Measurements from ENCODE around the gene ATP5ME.
"Not testable (repeated sequence)": the region's sequence is repeated elsewhere in the genome, so short reads cannot be mapped to it uniquely, and the experiment has no call there.

ATP5ME gene

GRCh38 chr4:653831-654502 lies 20.1 kb downstream of the ATP5ME start:
- DNase-seq, result no peak

DNA sequence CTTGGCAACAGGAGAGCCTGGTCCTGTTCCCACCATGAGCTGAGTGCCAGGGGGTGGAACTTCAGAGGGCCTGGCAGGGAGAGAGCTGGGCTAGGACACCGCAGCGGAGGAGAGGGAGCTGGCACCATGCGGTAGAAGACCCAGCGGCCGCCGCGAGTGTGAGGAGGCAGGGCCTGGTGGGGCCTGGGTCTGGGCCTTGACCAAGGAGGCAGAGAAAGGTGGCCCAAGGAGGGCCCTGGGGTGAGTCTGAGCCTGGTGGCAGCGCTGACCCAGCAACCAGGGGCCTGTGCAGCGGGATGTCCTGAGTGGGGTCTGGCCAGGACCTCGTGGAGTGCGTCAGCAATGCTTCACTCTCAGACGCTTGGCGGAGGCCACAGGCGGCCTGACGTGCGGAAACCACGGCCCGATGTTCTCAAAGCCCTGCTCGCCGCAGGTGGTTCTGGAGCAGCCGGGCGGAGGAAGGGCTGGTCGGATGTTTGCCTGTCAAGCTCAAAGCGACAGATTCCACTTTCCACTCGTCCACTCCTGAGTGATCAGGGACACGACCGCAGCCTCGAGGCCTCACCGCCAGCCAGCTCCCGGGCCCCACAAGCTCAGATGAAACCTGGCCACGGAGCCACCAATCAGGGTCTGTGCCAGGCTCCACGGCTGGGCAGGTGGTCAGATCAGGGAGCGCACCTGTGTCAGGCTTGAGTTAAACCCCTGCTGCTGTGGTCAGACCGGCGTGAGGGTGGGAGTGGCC lies 20.8 kb downstream of the ATP5ME start:
- no peak for DNase-seq

DNA sequence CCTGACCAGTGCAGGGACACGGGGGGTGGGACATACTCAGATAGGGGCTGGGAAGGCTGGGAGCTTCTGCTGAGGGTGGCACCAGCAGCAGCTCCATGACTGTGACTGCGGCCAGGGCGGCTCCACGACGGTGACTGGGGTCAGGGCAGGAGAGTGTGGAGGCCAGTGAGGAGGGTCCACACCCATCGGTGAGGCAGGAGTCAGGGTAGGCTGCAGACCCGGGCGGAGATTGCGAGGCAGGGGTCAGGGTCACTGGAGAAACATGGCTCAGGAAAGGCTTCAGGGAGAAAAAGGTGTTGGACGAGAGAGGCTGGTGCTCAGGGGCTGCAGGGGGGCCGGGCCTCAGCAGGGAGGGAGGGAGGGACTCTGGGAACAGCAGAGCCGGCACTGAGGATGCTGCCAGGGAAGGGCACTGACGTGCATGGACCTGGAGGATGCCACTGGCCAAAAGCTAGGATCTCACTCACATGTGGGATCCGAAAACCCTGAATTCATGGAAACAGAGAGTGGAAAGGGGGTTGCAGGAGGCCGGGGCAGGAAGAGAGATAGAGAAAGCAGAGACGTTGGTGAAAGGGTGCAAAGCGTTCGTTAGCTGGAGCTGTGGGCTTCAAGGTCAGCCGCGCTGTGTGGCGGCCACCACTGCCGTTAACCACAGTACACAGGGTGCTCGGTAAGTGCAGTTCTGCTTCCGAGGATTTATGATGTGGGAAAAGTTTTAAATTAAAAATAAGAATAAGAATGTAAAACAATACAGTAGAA lies 22.0 kb downstream of the ATP5ME start:
- DNase-seq, result no peak

- DNase-seq, result no peak
Measured at GRCh38 chr4:650951-651883, 22.9 kb downstream of the ATP5ME start.

DNA sequence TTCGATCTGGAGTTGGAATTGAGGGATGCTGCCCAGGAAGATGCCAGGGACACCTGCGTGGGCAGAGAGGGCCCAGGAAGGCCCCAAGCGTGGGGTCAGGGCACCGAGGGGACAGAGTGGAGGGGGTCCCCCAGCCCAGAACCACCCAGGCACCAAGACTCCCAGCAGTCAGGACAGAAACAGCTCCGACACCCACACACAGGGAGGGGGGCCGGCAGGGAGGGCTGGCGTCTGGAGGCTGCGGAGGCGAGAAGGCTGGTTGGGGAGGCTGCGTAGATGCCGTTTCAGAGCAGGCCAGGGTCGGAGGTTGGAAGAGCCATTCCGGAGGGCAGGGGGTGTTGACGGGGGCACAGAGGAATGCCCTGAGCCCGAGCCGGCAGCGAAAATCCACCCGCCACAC lies 23.6 kb downstream of the ATP5ME start:
- no peak for DNase-seq

- no peak for DNase-seq
Measured at GRCh38 chr4:649751-650310, 24.2 kb downstream of the ATP5ME start.

DNA sequence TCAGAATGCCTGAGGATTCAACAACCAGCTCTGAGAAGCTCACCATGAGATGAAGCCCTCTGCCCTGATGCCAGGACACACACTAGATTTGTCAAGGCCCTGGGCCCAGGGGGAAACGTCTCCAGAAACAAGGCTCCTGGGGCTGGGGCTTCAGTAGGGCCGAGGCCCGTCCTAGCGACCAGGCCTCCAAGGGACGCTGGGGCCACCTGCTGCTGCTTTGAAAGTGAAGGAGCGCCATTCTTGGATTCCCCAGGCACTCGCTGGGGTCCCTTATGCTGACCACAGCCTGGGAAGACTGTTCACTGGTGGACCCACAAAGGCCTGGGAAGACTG lies 24.8 kb downstream of the ATP5ME start:
- no peak for DNase-seq

DNA sequence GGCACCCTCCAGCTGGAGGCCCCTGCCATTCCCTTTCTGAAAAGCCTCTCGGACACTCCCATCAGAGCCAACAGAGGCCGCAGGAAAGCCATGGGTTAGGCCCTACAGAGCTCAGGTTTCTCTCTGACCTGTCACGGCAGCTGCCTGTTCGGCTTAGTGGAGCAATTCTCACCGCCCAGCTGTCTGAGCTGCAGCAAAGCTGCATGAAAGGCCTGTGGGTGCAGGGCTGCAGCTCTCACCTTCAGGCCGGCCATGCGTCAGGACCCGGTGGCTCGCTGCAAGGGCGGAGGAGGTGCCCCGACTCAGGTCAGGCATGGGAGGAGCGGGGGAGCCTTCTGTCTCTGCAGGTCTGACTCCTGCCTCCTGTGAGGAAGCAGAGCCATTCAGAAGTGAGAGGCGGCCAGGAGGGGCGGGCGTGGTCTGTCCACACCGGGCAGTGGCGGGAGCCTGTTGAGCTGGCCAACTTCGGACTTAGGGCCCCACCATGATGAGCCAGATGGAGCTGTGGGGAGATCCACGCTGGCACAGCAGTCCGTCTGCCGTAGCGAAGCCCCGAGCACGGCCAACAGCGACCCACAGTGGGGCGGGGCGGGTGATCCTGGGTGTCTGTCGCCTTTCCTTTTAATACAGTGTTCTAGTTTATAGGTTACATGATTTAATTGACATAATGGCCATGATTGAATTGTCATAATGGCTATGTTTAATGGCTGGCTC lies 25.3 kb downstream of the ATP5ME start:
- no peak for DNase-seq

DNA sequence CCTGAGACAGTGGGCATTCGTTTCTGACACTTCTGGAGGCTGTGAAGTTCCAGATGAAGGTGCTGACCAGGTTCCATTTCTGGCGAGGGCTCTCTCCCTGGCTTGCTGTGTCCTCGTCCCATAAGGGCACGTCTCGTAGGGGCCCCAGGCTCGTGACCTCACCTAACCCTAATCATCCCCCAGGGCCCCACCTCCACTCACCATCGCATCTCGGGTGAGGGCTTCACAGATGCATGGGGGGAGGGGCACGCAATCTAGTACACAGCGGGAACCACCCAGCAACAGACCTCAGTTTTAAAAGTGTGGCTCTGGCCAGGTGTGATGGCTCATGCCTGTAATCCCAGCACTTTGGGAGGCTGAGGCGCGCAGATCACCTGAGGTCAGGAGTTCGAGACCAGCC lies 26.6 kb downstream of the ATP5ME start:
- no peak for DNase-seq

- DNase-seq, result no peak
Measured at GRCh38 chr4:646460-646859, 27.6 kb downstream of the ATP5ME start.

DNA sequence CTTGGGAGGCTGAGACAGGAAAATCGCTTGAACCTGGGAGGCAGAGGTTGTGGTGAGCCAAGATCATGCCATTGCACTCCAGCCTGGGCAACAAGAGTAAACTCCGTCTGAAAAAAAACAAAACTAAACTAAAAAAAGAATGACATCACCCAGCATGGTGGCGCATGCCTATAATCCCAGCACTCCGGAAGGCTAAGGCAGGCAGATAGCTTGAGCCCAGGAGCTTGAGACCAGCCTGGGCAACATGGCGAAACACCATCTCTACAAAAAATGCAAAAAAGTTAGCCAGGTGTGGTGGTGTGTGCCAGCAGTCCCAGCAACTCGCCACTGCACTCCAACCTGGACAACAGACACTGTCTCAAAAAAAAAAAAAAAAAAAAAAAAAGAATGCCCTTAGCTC lies 31.7 kb downstream of the ATP5ME start:
- not testable (repeated sequence) for DNase-seq

GRCh38 chr4:637536-638280 lies 36.4 kb downstream of the ATP5ME start:
- no peak for DNase-seq

DNA sequence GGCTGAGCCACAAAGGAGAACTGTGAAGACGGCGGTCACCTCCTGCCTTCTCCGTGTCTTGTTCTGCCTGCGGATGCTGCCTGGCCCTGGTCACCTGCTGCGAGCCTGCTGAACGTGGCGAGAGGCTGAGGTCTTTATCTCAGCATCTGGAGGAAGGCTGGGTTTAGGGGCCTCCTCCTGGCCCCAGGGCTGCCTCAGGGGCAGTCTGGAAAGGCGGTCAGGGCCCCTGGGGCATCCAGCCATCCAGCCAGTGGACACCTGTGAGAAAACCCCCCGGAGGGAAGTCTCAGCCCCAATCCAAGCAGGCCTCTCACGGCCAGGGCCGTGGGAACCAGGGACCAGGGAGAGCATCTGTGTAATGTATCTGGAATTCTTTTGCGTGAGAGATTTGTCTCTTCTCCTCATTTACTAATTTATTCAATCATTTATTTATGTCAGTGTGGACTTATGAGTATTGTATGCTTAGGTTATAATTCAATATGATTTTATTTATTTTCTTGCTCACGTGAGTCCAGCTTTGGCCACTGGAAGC lies 37.4 kb downstream of the ATP5ME start:
- no peak for DNase-seq

- DNase-seq, result no peak
Measured at GRCh38 chr4:635851-636627, 38.0 kb downstream of the ATP5ME start.

DNA sequence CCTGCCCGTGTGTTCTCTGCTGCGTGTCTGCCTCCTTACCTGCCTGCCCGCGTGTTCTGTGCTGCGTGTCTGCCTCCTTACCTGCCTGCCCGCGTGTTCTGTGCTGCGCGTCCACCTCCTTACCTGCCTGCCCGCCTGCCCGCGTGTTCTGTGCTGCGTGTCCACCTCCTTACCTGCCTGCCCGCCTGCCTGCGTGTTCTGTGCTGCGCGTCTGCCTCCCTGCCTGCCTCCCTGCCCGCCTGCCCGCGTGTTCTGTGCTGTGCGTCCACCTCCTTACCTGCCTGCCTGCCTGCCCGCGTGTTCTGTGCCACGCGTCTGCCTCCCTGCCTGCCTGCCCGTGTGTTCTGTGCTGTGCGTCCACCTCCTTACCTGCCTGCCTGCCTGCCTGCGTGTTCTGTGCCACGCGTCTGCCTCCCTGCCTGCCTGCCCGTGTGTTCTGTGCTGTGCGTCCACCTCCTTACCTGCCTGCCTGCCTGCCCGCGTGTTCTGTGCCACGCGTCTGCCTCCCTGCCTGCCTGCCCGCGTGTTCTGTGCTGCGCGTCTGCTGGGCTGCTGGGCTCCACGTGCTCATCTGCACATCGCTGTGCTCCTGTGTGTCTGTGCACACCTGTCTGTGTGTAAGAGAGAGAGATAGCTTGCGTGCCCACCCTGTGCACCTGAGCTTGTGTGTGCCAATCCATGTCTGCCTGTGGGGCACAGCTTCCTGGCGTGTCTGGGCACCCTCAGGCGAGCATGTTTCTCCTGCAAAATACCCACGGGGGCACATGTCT lies 38.8 kb downstream of the ATP5ME start:
- DNase-seq, result not testable (repeated sequence)

- no peak for DNase-seq
Measured at GRCh38 chr4:634599-634985, 39.5 kb downstream of the ATP5ME start.

GRCh38 chr4:633976-634598 lies 40.0 kb downstream of the ATP5ME start:
- no peak for DNase-seq

- DNase-seq, result no peak
Measured at GRCh38 chr4:633406-633805, 40.7 kb downstream of the ATP5ME start.

- no peak for DNase-seq
Measured at GRCh38 chr4:632926-633325, 41.1 kb downstream of the ATP5ME start.
